ENCODE data around the gene PRPF4. TPM values are rescaled to one million over a fixed set of nuclear protein-coding genes. Genes with fewer than 3 reads are reported as not detected.

PRPF4 gene
- total and polyA plus RNA-seq, 9 of the 15 experiments (the other 6 are each of a cell fraction or from before 2014, with no cell fraction given) = 25.8 to 66.0 (median 39.8) TPM

DNA sequence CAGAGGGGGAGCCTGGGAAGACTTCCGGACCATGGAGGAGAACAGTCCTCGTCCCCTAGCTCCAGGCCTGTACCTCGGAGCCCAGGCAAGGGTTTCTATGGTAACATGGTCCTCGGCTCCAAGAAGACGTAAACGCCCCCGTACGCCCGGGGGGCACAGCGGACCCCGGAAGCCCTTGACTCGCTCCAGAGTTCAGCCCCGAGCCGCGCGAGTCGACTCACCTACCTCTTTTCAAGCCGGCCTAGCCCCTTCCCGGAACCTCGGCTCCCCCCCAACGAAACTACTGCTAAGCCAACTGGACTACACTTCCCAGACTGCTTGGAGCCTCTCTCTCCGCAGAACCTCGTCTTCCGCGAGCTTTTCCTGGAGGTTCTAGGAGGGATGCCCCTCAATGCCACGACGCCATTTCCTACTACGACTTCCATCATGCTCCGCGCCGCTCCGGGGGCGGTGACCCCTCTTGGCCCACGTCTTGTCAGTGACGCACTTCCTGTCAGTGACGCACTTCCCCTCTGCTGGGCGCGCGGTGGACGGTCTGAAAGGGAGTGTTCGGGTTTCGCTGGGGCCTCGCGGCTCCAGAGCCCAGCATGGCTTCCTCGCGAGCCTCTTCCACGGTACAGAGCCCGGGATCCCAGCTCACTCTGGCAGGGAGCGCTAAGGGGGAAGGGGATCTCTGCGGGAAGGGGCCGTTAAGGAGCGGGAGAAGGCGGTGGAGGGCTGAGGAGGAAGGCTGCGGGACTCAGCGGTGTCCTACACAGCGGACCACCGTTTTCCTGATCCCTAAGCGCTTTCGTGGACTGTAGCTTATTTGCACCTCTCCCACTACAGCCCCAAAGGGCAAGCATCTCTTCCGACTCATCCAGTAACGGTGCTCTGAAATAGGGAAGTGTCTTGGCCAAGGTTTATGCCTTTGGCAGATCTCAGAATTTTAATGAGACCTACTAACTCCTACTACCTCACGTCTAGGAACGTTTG, at the start of gene PRPF4, which contains the start of gene CDC26 (continued):
- TF ChIP-seq, protein P1, sequence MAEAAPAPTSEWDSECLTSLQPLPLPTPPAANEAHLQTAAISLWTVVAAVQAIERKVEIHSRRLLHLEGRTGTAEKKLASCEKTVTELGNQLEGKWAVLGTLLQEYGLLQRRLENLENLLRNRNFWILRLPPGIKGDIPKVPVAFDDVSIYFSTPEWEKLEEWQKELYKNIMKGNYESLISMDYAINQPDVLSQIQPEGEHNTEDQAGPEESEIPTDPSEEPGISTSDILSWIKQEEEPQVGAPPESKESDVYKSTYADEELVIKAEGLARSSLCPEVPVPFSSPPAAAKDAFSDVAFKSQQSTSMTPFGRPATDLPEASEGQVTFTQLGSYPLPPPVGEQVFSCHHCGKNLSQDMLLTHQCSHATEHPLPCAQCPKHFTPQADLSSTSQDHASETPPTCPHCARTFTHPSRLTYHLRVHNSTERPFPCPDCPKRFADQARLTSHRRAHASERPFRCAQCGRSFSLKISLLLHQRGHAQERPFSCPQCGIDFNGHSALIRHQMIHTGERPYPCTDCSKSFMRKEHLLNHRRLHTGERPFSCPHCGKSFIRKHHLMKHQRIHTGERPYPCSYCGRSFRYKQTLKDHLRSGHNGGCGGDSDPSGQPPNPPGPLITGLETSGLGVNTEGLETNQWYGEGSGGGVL (CRISPR knock-in tag; IDR thresholded peaks at IDR 0.05) = no peak
- TF ChIP-seq NCOR1 (IDR thresholded peaks at IDR 0.05) = 0 out of 2 replicates have a peak, but pooled peaks have one; percentile 14
- TF ChIP-seq ZNF184 (CRISPR knock-in tag; IDR thresholded peaks at IDR 0.05) = no peak
- TF ChIP-seq ERF (CRISPR knock-in tag; IDR thresholded peaks at IDR 0.05) = no peak
- no peak for TF ChIP-seq ARID1B (IDR thresholded peaks at IDR 0.05)
- no peak for TF ChIP-seq TCF7L2 (IDR thresholded peaks at IDR 0.05; ENCODE audit: low read depth, low read length)
- peak in 1 of 2 experiments; percentile 86; a peak in 2 of 4 replicates for TF ChIP-seq CSDE1 (IDR thresholded peaks at IDR 0.05)
- TF ChIP-seq ZNF778 (CRISPR knock-in tag; IDR thresholded peaks at IDR 0.05) = no peak
- peak; percentile 61 for TF ChIP-seq HNRNPLL (IDR thresholded peaks at IDR 0.05; ENCODE audit: low read depth, low read length, poor library complexity, severe bottlenecking)
- TF ChIP-seq, protein P2, sequence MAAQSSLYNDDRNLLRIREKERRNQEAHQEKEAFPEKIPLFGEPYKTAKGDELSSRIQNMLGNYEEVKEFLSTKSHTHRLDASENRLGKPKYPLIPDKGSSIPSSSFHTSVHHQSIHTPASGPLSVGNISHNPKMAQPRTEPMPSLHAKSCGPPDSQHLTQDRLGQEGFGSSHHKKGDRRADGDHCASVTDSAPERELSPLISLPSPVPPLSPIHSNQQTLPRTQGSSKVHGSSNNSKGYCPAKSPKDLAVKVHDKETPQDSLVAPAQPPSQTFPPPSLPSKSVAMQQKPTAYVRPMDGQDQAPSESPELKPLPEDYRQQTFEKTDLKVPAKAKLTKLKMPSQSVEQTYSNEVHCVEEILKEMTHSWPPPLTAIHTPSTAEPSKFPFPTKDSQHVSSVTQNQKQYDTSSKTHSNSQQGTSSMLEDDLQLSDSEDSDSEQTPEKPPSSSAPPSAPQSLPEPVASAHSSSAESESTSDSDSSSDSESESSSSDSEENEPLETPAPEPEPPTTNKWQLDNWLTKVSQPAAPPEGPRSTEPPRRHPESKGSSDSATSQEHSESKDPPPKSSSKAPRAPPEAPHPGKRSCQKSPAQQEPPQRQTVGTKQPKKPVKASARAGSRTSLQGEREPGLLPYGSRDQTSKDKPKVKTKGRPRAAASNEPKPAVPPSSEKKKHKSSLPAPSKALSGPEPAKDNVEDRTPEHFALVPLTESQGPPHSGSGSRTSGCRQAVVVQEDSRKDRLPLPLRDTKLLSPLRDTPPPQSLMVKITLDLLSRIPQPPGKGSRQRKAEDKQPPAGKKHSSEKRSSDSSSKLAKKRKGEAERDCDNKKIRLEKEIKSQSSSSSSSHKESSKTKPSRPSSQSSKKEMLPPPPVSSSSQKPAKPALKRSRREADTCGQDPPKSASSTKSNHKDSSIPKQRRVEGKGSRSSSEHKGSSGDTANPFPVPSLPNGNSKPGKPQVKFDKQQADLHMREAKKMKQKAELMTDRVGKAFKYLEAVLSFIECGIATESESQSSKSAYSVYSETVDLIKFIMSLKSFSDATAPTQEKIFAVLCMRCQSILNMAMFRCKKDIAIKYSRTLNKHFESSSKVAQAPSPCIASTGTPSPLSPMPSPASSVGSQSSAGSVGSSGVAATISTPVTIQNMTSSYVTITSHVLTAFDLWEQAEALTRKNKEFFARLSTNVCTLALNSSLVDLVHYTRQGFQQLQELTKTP (IDR thresholded peaks at IDR 0.05; ENCODE audit: low read depth in 1 of 2, partially characterized antibody in 2 of 2) = peak in 1 of 2 experiments; percentile 91
- TF ChIP-seq, protein P3, sequence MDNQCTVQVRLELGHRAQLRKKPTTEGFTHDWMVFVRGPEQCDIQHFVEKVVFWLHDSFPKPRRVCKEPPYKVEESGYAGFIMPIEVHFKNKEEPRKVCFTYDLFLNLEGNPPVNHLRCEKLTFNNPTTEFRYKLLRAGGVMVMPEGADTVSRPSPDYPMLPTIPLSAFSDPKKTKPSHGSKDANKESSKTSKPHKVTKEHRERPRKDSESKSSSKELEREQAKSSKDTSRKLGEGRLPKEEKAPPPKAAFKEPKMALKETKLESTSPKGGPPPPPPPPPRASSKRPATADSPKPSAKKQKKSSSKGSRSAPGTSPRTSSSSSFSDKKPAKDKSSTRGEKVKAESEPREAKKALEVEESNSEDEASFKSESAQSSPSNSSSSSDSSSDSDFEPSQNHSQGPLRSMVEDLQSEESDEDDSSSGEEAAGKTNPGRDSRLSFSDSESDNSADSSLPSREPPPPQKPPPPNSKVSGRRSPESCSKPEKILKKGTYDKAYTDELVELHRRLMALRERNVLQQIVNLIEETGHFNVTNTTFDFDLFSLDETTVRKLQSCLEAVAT (IDR thresholded peaks at IDR 0.05) = no peak
- TF ChIP-seq, protein P4, sequence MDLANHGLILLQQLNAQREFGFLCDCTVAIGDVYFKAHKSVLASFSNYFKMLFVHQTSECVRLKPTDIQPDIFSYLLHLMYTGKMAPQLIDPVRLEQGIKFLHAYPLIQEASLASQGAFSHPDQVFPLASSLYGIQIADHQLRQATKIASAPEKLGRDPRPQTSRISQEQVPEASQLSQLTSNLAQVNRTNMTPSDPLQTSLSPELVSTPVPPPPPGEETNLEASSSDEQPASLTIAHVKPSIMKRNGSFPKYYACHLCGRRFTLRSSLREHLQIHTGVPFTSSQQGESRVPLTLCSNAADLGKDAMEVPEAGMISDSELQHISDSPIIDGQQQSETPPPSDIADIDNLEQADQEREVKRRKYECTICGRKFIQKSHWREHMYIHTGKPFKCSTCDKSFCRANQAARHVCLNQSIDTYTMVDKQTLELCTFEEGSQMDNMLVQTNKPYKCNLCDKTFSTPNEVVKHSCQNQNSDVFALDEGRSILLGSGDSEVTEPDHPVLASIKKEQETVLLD (IDR thresholded peaks at IDR 0.05) = no peak
- no peak for TF ChIP-seq SAFB (IDR thresholded peaks at IDR 0.05; ENCODE audit: borderline replicate concordance, low read depth, low read length)
- TF ChIP-seq ILF3 (IDR thresholded peaks at IDR 0.05; ENCODE audit: borderline replicate concordance) = no peak

Measured in K562 (cell line).